Right lobe of liver (tissue), 4 donors: ENCODE measurements around the gene ANP32A.

Source experiments
- CTCF ChIP-seq, 4 donors: fragments of 200-600 bp in 3 of 4; fragments of 450-650 bp in 1 of 4; IDR thresholded peaks; one replicate each; pipeline versions ENCODE4 v1.5.1 to v1.8.0; 2016 to 2022; ENCODE audit warnings: antibody characterized with exemption in 4 of 4, mild to moderate bottlenecking in 2 of 4
- POLR2A ChIP-seq: fragments of 450-650 bp; IDR thresholded peaks from one replicate; pipeline ENCODE4 v1.6.1; 2017; ENCODE audit warnings: antibody characterized with exemption, mild to moderate bottlenecking
- donor health status: DM: no; HTN: no; CAD: no.
- donor health status: DM: no; HTN: no; CAD: no.
- donor health status: DM: no; HTN: yes; CAD: no.

- TF ChIP-seq CTCF (IDR thresholded peaks at IDR 0.05) (no peak), POLR2A (no peak)
These were observed 90.8 kb downstream of the ANP32A start for GRCh38 chr15:68729789-68730411.
